Measurements from ENCODE around the gene ALOX12.
A peak's percentile ranks its signal among the peaks of the same experiment; 100 is the strongest.
"Not testable (repeated sequence)": the region's sequence is repeated elsewhere in the genome, so short reads cannot be mapped to it uniquely, and the experiment has no call there.

Gene ALOX12

GRCh38 chr17:7047566-7047965 lies 51.7 kb downstream of the ALOX12 start:
- no peak for DNase-seq

- DNase-seq, result no peak
Measured at GRCh38 chr17:7048968-7049367, 53.1 kb downstream of the ALOX12 start.

- DNase-seq, result not testable (repeated sequence)
Measured at GRCh38 chr17:7050583-7050982, 54.7 kb downstream of the ALOX12 start.

- DNase-seq, result no peak
Measured at GRCh38 chr17:7056386-7056785, 60.5 kb downstream of the ALOX12 start.

- peak; percentile 23 for DNase-seq
Measured at GRCh38 chr17:7058831-7059447, 63.1 kb downstream of the ALOX12 start.

Data from inflammatory macrophage treated with lipopolysaccharide for 4 hours (primary cell).